ENCODE data around the gene SBNO2. TPM values are rescaled to one million over a fixed set of nuclear protein-coding genes. Genes with fewer than 3 reads are reported as not detected.

SBNO2 gene
- total RNA-seq, 1 donor from 2014 or later, result 61.6 TPM

GRCh38 chr19:1122021-1122971, 51.8 kb downstream of the SBNO2 start:
- Mint-ChIP-seq H3K27me3 (ENCODE audit: unreplicated experiment) (no peaks in the 10 kb centered on the region), H3K36me3 (ENCODE audit: unreplicated experiment) (peaks cover 21% of the 10 kb centered on the region), H3K9me3 (ENCODE audit: unreplicated experiment) (no peaks in the 10 kb centered on the region), H3K4me1 (ENCODE audit: unreplicated experiment) (peaks cover 30% of the 10 kb centered on the region), H3K27ac (ENCODE audit: unreplicated experiment) (no peak overlapping the region), H3K4me3 (ENCODE audit: unreplicated experiment) (no peak overlapping the region)
- no peak for TF ChIP-seq CTCF (IDR thresholded peaks at IDR 0.05)
- DNase-seq (ENCODE audit: extremely low spot score, unreplicated experiment), result no peak

- Mint-ChIP-seq H3K27ac (ENCODE audit: unreplicated experiment) (no peak overlapping the region), H3K36me3 (ENCODE audit: unreplicated experiment) (peaks cover 21% of the 10 kb centered on the region), H3K9me3 (ENCODE audit: unreplicated experiment) (no peaks in the 10 kb centered on the region), H3K27me3 (ENCODE audit: unreplicated experiment) (no peaks in the 10 kb centered on the region), H3K4me3 (ENCODE audit: unreplicated experiment) (no peak overlapping the region), H3K4me1 (ENCODE audit: unreplicated experiment) (peaks cover 21% of the 10 kb centered on the region)
- TF ChIP-seq CTCF (IDR thresholded peaks at IDR 0.05), result no peak
- DNase-seq (ENCODE audit: extremely low spot score, unreplicated experiment), result no peak
Observed at GRCh38 chr19:1121395-1121794, 52.7 kb downstream of the SBNO2 start.

GRCh38 chr19:1119475-1120217, 54.4 kb downstream of the SBNO2 start:
- H3K9me3 Mint-ChIP-seq (ENCODE audit: unreplicated experiment), result no peaks in the 10 kb centered on the region
- H3K27ac Mint-ChIP-seq (ENCODE audit: unreplicated experiment), result no peak overlapping the region
- H3K4me1 Mint-ChIP-seq (ENCODE audit: unreplicated experiment), result peaks cover 4% of the 10 kb centered on the region
- DNase-seq (ENCODE audit: extremely low spot score, unreplicated experiment), result no peak
- H3K4me3 Mint-ChIP-seq (ENCODE audit: unreplicated experiment), result no peak overlapping the region
- no peak for TF ChIP-seq CTCF (IDR thresholded peaks at IDR 0.05)
- peaks cover 21% of the 10 kb centered on the region for H3K36me3 Mint-ChIP-seq (ENCODE audit: unreplicated experiment)
- no peaks in the 10 kb centered on the region for H3K27me3 Mint-ChIP-seq (ENCODE audit: unreplicated experiment)

GRCh38 chr19:1118999-1119398, 55.1 kb downstream of the SBNO2 start:
- H3K4me3 Mint-ChIP-seq (ENCODE audit: unreplicated experiment), result no peak overlapping the region
- peaks cover 21% of the 10 kb centered on the region for H3K36me3 Mint-ChIP-seq (ENCODE audit: unreplicated experiment)
- no peak overlapping the region for H3K27ac Mint-ChIP-seq (ENCODE audit: unreplicated experiment)
- DNase-seq (ENCODE audit: extremely low spot score, unreplicated experiment), result no peak
- TF ChIP-seq CTCF (IDR thresholded peaks at IDR 0.05), result no peak
- H3K4me1 Mint-ChIP-seq (ENCODE audit: unreplicated experiment), result peaks cover 2% of the 10 kb centered on the region
- H3K9me3 Mint-ChIP-seq (ENCODE audit: unreplicated experiment), result no peaks in the 10 kb centered on the region
- H3K27me3 Mint-ChIP-seq (ENCODE audit: unreplicated experiment), result no peaks in the 10 kb centered on the region

DNA sequence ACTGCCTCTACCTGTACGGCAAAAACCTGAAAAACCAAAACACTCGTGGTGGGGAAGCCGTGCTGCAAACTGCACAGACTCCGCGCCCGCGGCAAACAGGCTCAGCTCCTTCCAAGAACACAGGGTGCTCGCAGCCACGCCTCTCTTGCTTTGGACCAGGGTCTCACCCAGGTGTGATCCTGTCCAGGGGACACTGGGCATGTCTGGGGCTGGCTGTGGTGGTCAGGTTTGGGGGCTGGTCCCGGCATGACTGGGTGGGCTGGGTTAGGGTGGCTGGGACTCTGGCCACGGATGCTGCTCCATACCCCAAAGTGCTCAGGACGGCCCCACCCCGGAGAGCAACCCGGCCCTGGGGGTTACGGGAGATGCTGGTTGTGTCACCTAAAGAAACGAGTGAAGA, 56.4 kb downstream of the SBNO2 start:
- H3K27ac Mint-ChIP-seq (ENCODE audit: unreplicated experiment), result no peak overlapping the region
- H3K27me3 Mint-ChIP-seq (ENCODE audit: unreplicated experiment), result no peaks in the 10 kb centered on the region
- TF ChIP-seq CTCF (IDR thresholded peaks at IDR 0.05), result no peak
- DNase-seq (ENCODE audit: extremely low spot score, unreplicated experiment), result no peak
- no peaks in the 10 kb centered on the region for H3K9me3 Mint-ChIP-seq (ENCODE audit: unreplicated experiment)
- H3K4me1 Mint-ChIP-seq (ENCODE audit: unreplicated experiment), result peaks cover 9% of the 10 kb centered on the region
- H3K36me3 Mint-ChIP-seq (ENCODE audit: unreplicated experiment), result peaks cover 19% of the 10 kb centered on the region
- no peak overlapping the region for H3K4me3 Mint-ChIP-seq (ENCODE audit: unreplicated experiment)

All from osteocyte (in vitro differentiated cells).